Measurements from ENCODE around the gene SEPSECS.
A peak's percentile ranks its signal among the peaks of the same experiment; 100 is the strongest.

Gene SEPSECS

DNA sequence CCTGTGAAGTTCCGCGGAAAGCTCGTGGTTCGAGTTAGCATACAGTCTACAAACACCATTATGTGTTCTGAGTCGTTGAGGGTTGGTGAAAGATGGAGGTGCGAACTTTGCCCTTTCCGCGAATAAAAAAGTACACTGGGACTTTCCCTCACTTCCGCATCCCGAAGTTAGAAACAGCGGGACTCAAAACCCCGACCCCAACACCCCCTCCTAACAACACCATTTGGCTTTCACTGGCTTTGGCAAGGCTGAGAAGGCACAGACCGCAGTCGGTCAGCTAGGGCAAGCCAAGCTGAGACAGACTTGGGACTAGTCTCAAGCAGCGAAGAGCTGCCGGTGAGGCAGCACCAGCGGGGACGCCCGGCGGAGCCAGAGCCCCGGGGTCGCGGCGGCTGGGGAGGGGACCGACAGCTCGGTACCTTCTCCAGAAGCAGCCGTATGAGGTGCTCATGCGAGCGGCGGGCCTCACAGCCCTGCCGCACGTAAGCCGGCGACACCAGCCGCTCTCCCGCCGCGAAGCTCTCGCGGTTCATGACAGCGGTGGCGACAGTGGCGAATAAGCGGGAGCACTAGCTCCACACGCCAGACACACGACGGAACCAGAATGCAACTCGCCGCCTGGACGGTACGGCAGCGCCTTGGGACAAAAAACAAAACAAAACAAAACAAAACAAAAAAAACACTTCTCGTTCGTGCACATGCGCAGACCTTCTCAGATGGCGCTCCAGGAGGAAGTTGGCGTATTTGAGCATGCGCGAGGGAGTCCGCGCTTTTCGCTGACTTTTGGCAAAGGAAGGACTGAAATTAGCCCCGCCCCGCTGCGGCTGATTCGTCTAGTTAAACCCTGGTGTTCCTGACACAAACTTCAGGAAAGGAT, at the start of gene SEPSECS:
TSS of gene SEPSECS (minus strand) at position 613 of the 877 bp plus-strand sequence. CDS start at position 533, 80 bp downstream.
- DNase-seq, result peak; percentile 34

DNA sequence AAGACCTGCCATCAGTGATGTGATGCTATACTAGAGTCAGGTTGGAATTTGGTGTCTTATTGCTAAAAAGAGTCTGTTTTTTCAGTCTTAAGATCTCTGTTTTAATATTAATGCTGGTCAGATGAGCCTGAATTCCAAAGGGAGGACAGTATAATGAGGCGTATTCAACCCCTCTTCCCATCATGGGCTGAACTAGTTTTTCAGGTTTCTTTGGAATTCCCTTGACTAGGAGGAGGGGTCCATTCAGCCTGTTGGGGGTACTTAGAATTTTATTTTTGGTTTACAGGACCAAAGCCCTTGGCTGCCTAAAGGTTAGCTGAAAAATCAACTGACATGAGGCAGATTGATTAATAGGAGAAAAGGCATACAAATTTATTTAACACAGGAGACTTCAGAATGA, 49.5 kb upstream of the SEPSECS start:
- DNase-seq, result no peak

DNA sequence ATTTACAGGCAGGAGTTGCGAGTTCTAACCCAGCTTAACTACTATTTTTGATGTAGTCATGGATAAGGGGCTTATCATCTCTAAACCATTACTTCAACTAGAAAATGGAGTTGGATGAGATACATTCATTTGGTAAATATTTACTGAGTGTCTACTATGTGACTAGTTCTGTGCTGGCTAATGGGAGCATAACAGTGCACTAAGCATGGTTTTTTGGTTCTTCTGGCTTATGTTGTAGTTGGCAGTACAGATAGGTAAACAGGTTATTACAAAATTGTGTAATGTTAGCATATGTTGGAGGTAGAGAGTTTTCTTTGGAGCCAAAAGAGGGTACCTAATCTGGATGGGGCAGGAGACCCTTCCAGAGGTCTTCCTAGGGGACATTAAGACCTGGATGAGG, 47.7 kb upstream of the SEPSECS start:
- DNase-seq, result no peak

DNA sequence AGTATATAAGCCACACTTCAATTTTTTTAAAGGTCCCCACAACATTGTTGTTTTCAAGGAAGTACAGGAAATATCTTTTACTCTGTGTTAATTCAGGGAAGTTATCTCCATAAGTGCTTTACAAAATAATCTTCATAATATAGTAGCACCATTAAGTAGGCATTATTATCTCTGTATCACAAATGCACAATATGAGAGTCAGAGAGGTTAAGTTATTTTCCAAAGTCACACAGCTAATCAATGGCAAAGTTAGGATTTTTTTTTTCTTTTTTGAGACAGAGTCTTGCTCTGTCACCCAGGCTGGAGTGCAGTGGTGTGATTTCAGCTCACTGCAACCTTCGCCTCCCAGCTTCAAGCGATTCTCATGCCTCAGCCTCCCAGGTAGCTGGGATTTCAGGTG, 38.5 kb upstream of the SEPSECS start:
- no peak for DNase-seq

DNA sequence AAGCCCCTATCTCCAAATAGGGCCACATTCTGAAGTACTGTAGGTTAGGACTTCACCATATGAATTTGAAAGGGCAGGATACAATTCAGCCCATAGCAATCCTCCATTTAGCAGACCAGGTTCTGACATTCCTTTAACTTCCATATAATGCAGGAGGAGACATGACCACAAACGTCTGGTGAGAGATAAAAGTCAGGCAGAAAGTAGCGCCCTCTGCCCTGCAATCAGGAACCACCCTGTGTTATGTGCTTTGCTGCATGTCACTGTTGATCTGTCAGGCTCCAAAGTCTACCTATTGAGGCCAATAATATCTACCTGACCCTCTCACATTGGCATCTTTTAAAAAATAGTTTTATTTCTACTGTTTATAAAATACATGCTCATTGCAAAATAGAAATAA, 30.2 kb upstream of the SEPSECS start:
- no peak for DNase-seq

DNA sequence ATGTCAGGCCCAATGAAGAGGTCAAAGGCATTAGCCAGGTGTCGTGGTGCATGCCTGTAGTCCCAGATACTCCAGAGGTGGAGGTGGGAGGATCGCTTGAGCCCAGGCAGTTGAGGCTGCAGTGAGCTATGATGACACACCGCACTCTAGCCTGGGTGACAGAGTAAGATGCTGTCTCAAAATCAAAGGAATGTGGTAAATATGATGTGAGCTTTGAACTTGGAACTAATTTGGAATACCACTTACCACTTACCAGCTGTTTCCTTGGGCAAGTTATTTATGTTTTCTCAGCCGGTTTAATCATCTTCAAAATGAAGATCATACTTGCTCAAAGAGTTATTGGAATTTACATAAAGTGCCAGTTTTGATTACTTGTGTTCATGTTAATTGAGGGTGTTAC, 23.8 kb upstream of the SEPSECS start:
- DNase-seq, result no peak

DNA sequence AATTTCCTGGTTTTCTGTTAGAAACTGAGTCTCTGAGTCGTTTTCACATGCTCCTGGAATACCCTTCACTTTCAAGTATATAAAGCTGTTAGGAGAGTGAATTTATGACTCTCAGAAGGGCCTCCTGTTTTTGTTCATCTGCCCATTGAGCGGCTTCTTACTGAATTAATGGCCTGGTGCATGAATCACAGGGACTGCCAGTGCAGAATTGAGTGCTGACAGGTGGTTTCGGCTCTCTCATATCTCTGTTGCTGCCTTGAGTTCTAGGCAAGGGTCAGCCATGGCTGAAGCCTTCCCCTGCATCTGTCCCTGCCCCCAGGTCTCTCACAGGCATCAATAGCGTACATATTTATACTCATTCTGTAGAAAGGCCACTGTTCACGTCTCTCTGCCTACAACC, 22.7 kb upstream of the SEPSECS start:
- no peak for DNase-seq

DNA sequence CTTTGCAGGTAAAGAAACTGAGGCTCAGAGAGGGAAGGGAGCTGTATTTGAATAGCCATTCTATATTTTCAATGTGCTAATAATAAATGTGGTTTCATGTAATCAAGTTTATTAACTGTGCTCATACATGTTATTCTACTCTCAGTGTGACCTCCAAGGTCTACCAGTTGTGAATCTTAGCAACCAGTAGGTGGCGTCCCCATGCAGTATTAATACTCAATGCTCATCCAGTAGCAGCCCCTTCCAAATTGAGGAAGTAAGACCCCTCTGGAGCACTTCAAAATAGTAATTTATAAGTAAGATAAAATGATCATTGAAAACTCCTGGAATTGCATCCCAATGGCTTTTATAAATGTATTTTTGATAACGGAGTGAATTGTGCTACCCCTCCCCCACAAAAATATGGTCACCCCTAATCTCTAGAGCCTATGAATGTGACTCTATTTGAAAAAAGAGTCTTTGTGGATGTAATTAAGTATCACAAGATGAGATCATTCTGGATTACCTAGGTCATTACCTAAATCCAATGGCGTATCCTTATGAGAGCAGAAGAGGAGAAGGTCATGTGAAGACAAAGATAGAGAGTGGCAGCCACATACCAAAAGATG, 20.4 kb upstream of the SEPSECS start:
- no peak for DNase-seq

DNA sequence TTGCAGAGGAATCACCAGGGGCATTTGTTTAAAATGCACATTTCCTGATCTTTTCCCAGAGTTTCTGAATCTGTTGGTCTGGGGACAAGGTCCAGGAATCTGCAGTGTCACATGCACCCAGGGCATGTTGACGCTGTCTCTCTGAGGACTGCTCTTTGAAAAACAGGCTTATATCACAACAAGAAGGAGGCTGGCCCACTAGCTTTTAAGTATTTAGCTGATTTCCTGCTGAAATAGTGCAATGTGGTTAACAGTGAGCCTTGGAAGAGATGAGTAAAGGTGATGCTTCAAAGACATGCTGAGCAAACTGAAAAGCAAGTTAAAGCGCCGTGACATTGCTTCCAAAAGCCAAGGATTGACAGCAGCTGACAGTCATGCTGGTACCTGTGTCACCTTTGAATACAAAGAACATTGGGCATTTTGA, 18.6 kb upstream of the SEPSECS start:
- no peak for DNase-seq

DNA sequence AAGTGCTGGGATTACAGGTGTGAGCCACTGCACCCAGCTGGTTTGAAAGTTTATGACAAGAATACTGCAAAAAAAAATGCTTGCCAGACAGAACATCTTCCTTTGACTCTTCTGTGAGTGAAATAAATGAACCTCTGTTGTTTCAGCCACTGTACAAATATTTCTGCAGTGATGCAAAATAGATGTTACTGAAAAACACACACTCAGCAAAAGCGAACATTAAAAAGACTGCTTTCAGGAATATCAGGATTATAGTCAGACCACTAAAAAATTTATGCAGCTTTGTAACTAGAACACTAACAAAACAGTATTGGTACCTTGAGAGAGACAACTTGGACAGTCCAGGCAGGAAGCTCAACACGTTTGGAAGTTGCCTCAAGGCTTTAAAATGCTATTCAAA, 16.9 kb upstream of the SEPSECS start:
- no peak for DNase-seq

DNA sequence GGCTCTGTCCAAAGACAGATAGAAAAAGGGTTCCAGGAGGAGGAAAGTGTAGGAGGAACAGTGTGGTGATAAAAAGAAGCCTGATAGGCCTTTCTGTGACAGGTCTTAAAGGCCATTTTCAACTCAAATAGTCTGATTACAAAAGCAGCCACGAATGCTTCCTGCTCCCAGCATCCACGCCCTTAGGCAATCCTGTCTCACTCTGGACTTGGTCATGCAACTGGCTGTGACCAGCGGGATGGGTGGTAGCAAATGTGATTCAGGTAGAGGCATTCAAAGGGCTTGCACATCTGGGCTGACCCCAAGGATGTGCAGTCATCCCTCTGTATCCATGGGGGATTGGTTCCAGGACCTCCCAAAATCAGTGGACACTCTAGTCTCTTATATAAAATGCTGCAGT, 14.4 kb upstream of the SEPSECS start:
- DNase-seq, result no peak

DNA sequence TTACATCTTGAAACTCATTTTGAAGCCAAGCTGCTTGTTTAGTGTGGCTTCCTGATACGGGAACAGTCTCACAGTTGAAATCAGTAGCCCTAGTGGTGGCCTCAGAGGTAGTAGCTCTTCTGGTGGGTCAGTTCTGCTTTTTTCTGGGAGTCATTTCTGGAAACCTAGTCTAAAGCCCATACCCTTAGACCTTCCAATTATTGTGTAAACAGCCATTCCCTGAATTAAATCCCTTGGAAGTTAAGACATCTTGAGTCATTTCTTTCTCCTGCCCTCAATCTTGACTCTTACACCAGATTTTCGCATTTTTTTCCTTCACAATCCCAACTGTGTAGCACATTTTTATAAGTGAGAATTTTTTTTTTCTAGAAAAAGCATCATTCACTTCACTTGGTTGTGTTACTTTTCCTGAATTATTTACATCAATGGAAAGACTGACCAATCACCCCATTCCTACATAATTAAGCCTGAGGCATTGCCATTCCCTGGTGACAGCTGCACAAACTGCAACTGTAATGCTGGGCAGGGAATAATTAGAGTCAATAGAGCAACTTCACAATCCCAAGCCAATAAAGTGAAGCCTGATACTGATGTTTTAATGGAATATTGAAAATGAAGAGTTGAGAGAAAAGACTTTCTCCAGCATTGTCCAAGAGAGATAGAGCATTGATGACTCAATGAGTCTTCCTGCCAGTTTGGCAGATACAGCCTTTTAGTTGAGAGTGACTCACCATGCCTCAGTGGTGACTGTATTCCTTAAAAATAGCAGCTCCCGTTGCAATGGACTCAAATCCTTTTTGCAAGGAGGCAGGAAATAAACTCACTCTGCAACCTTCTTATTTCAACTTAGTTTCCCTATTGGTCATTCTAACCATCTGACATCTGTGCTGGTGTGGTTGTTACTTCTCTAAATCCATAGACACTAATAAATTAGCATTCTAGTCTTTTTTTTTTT, 13.0 kb upstream of the SEPSECS start:
- peak; percentile 26 for DNase-seq

DNA sequence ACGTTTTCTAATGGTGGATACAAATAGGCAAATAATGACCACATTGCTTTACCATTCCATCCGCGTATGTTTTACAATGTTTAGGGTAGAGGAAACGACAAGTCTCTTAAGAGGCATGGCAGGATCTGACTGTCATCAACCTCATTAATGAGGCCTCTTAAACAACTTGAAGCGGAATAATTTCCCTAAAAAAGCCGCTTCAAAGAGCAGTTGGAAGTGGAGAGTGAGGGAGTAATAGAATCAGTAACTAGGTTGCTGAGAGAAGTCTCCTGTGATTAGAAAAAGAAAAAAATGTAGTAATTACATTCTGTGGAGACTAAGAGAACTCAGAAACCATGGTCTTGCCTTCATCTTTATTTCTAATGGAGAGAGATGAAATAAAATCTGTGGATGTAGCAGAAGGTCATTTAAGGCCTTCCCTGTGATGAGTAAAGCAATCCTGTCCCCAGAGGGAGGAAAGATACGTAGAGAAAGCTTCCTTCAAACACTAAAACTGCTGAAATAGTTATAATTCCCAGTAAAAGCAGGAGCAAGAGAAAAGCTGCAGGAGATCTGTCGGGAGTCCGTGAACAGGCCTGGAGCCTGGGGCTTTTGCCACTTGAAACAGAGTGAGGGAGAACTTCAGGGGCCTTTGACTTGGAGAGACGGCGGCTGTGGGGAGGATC, 11.1 kb upstream of the SEPSECS start:
- no peak for DNase-seq

DNA sequence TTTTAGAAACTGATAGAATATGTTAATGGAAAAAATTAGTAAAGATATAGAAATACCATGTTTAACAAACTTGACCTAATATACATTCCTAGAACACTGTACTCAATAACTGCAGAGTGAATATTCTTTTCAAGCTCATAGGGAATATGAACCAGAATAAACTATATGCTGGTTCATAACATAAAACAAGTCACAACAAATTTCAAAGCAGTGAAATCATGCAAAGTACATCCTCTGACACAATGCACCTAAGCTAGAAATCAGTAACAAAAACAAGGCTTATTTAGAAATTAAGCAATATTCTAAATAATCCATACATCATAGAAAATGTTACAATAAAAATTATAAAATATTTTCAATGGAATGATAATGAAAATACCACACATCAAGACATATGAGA, 9.2 kb upstream of the SEPSECS start:
- no peak for DNase-seq

DNA sequence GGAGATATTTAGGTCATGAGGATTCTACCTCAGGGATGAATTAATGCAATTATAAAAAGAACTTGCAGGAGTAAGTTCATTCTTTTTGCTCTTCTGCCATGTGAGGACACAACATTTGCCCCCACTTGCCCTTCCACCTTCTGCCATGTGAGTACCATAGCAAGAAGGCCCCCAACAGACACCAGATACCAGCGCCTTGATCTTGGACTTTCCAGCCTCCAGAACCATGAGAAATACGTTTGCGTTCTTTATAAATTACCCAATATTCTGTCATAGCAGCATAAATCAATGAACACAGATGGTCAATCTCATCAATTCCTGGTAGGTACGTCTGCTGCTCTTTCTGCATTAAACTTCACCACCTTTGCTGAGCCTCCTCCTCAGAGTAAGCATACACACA, 5.7 kb upstream of the SEPSECS start:
- no peak for DNase-seq

DNA sequence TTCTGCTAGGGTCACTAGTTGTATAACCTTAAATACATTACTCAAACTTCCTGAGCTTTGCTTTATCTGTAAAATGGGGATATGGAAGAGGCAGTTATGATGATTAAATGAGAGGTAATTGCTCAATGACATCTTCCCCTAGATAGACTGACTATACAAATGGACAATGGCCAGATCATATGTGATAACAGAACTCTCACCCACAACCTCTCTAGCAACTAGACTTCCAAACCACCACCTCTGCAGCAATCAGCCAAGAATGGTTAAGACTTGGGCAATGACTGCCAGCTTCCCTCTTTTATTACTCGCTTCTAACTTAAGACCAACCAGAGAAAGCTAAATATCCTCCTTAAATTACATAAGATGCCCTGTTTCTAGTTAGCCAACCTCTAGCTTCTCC, 2.9 kb upstream of the SEPSECS start:
- DNase-seq, result no peak

DNA sequence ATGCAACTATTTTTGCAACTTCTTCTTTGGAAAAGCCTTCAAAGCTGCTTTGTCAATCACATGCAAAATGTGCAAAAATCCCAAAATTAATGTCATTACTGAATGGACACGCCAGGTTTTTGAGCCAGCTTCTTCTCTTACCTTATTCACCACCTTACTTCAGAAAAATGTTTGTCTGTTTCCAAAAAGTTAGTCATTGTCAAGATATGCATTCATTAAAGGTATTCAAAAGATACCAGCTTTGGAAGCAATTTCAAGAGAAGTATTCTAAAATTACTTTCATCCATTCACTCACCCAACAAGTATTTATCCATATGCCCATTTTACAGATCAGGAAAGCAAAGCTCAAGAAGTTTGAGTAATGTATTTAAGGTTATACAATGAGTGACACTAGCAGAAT, 2.3 kb upstream of the SEPSECS start:
- DNase-seq, result no peak

DNA sequence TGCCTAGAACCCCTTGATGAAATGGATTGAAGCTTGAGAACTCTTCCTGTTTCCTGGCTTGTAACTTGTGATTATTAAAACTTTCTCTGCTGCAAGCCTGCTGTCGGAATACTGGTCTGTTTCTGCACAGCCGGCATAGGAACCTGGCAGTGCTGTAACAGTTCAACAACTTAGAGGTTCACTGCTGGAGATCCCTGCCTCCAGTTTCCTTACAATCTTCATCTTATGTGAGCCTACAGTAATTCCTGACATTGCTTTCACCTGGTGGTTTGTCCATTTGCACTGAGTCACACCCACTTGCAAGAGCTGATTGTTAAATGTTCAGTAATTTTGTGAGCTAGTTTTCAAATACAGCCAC, 1.3 kb upstream of the SEPSECS start:
- DNase-seq, result no peak

DNA sequence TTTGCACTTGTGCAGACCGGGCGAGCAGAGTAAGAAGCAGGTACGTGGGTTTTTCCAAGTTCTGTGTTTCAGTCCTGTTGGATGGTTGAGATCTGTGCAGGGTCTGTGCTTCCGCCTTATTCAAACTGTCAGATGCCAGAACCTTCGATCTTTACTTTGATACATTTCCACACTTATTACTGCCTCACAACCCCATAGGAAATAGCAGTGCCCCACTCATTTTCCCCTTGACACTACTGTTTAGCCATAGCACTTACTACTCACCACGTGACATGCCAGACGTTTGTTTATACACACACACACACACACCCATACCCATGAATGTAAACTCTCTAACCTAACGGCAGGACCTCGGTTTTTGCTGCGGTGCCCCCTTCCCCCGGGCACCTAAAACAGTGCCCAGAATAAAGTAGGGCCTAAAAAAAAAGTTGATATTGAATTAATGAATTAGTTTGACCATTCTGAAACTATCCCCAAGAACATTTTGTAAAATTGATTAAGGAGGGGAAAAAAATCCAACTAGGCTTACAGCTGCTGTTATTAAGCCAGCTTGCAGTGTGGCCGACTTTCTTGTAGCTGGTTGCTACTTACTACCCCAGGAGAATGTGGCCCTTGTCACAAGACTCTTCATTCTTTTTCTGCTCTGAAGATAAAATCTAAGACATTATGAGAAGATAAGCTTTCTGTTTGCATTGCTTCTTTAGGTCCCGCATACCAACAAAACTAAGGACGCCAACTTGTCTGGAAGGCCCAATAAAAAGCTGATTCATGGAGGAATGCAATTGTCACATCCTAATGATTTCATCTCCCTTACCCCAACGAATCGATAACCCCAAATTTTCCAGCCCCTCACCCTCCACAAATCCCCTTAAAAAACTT, 704 bp upstream of the SEPSECS start:
- no peak for DNase-seq

DNA sequence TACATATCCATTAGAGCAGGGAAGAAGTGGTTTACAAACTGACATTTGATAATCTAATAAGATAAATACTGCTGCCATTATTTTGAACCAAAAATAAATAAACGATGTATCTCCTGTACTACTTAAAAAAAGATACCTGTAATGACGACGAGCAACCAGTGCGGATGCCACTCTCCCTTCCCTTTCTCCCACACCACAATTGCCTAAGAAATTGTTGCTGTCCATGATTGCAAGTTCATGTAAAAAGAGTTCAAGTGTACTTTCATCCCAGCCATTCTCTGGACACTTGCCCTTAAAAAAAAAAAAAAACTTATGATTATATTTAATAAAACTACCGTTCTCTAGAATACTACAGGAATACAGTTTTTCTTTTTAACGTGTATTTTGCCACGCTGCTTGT, 1.4 kb downstream of the SEPSECS start:
- DNase-seq, result no peak

DNA sequence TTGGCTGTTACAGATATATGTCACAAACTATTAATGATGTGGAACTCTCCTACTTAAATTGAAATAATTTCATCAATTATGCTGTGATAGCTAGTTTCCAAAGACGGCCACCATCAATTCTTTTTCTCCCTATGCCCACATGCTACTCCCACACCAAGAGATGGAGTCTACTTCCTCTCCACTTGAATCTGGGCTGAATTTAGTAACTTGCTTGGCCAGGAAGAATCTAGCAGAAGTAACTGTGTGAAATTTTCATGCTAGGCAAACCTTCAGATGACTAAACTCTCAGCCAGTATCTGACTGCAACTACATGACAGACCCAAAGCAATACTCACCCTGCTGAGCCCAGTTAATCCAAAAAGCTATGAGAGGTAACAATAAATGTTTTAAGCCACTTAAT, 3.2 kb downstream of the SEPSECS start:
- DNase-seq, result no peak

DNA sequence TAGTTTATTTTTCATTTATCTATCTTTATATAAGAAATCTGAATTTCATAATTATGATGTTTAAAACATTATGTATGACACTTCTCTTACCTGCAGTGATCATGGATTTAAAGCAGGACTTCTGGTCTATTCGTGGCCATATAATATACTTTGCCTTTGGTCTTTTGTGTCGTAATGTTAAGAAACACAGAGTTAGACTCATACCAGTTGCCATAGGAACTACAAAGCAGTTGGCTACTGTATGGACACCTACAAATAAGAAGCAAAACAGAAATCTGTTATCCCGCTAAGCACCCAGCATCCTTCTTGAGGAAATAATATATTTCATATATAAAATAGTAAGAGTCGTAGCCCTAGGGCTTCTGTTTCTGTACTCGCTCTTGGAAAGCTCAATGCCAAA, 4.3 kb downstream of the SEPSECS start:
- DNase-seq, result no peak
